Amniotic epithelial cell (primary cell): ENCODE results near the gene FAM200B.

ENCODE experiments used
- DNase-seq: peaks from one replicate; pipeline ENCODE4 v3.0.0-alpha.2; 2010; ENCODE audit warnings: low read depth

FAM200B gene

DNA sequence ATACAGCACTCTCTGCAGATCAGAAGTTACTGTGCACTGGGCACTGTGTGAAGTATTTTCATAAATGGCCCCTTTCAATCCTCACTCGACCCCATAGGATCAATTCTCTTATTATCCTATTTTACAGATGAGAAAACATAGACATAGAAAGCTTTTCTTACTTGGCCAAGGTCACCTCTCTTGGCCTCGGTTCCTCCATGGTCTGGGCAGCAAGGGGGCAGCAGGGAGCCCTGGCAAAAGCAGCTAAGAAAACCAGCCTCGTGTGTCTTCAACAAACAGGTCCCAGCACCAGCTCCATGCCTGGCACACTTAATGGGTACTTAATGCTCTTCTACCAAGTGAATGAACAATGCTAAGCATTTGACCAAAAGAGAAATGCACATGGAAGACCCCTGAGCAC, 55.6 kb downstream of the FAM200B start:
- DNase-seq, result no peak

DNA sequence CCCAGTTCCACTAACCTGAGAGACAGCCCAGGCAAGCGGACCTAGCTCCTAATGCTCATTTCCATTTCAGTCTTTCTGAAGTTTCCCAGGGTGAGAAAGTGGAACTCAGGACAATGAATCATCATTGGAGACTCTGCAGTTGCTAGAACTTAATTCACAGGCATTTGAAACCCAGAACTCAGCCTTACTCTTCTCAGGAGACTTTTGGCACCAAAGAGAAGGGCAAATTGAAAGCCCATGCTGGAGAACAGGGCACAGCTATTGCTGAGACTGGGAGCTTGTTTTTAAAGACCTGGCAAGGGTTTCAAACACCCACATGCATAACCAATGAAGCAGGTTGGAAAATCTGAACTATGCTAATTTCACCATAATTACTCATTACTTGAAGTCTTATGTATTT, 57.2 kb downstream of the FAM200B start:
- peak; percentile 58 for DNase-seq
